ENCODE measurements around the gene ROBO3.

The ROBO3 gene

GRCh38 chr11:124838805-124839127 lies 26.5 kb upstream of the ROBO3 start:
- H3K4me3 ChIP-seq (ENCODE audit: low read length, poor library complexity, severe bottlenecking) = no peak overlapping the region
- no peaks in the 10 kb centered on the region for H3K79me2 ChIP-seq (ENCODE audit: insufficient read depth, low read length)
- no peaks in the 10 kb centered on the region for H4K20me1 ChIP-seq (ENCODE audit: insufficient read depth, low read length, poor library complexity, severe bottlenecking)
- H3K4me2 ChIP-seq (ENCODE audit: low read depth, low read length, poor library complexity, severe bottlenecking) = no peak overlapping the region
- H3K9ac ChIP-seq (ENCODE audit: low read depth, low read length, poor library complexity, severe bottlenecking) = no peak overlapping the region
- no peaks in the 10 kb centered on the region for H3F3A ChIP-seq (ENCODE audit: low read depth)
- TF ChIP-seq CTCF (conservative IDR thresholded peaks at IDR 0.05; ENCODE audit: low read length) = no peak
- H3K4me1 ChIP-seq (ENCODE audit: insufficient read depth, low read length, poor library complexity, severe bottlenecking) = no peaks in the 10 kb centered on the region
- H3K9me3 ChIP-seq (ENCODE audit: insufficient read depth, low read depth, low read length) = no peaks in the 10 kb centered on the region
- H3K9me2 ChIP-seq (replicated peaks; ENCODE audit: low read depth, low read length) = no peaks in the 10 kb centered on the region
- H3K27me3 ChIP-seq (ENCODE audit: insufficient read depth, low read length, poor library complexity, severe bottlenecking) = no peaks in the 10 kb centered on the region
- no peak overlapping the region for H2AFZ ChIP-seq (ENCODE audit: low read length)
- H3K36me3 ChIP-seq (ENCODE audit: insufficient read depth, low read length) = no peaks in the 10 kb centered on the region

- TF ChIP-seq CTCF (conservative IDR thresholded peaks at IDR 0.05; ENCODE audit: low read length) (no peak), EZH2phosphoT487 (IDR thresholded peaks at IDR 0.05; ENCODE audit: borderline replicate concordance) (no peak)
- H3K27me3 ChIP-seq (ENCODE audit: insufficient read depth, low read length, poor library complexity, severe bottlenecking) = no peaks in the 10 kb centered on the region
- H3K9me3 ChIP-seq (ENCODE audit: insufficient read depth, low read depth, low read length) = no peaks in the 10 kb centered on the region
- no peaks in the 10 kb centered on the region for H3F3A ChIP-seq (ENCODE audit: low read depth)
- no peak overlapping the region for H2AFZ ChIP-seq (ENCODE audit: low read length)
- H3K9ac ChIP-seq (ENCODE audit: low read depth, low read length, poor library complexity, severe bottlenecking) = no peak overlapping the region
- no peaks in the 10 kb centered on the region for H3K9me2 ChIP-seq (replicated peaks; ENCODE audit: low read depth, low read length)
- no peak overlapping the region for H3K4me3 ChIP-seq (ENCODE audit: low read length, poor library complexity, severe bottlenecking)
- H3K4me1 ChIP-seq (ENCODE audit: insufficient read depth, low read length, poor library complexity, severe bottlenecking) = no peaks in the 10 kb centered on the region
- H3K36me3 ChIP-seq (ENCODE audit: insufficient read depth, low read length) = no peaks in the 10 kb centered on the region
- no peaks in the 10 kb centered on the region for H4K20me1 ChIP-seq (ENCODE audit: insufficient read depth, low read length, poor library complexity, severe bottlenecking)
- no peak overlapping the region for H3K4me2 ChIP-seq (ENCODE audit: low read depth, low read length, poor library complexity, severe bottlenecking)
- H3K79me2 ChIP-seq (ENCODE audit: insufficient read depth, low read length) = no peaks in the 10 kb centered on the region
Observed at GRCh38 chr11:124839128-124839971, 25.9 kb upstream of the ROBO3 start.

- H3K4me3 ChIP-seq (ENCODE audit: low read length, poor library complexity, severe bottlenecking) = no peak overlapping the region
- H3K9me2 ChIP-seq (replicated peaks; ENCODE audit: low read depth, low read length) = no peaks in the 10 kb centered on the region
- H3K27me3 ChIP-seq (ENCODE audit: insufficient read depth, low read length, poor library complexity, severe bottlenecking) = no peaks in the 10 kb centered on the region
- no peaks in the 10 kb centered on the region for H3K36me3 ChIP-seq (ENCODE audit: insufficient read depth, low read length)
- H3F3A ChIP-seq (ENCODE audit: low read depth) = no peaks in the 10 kb centered on the region
- no peaks in the 10 kb centered on the region for H4K20me1 ChIP-seq (ENCODE audit: insufficient read depth, low read length, poor library complexity, severe bottlenecking)
- no peaks in the 10 kb centered on the region for H3K9me3 ChIP-seq (ENCODE audit: insufficient read depth, low read depth, low read length)
- H3K4me2 ChIP-seq (ENCODE audit: low read depth, low read length, poor library complexity, severe bottlenecking) = no peak overlapping the region
- TF ChIP-seq EZH2phosphoT487 (IDR thresholded peaks at IDR 0.05; ENCODE audit: borderline replicate concordance) (no peak), CTCF (conservative IDR thresholded peaks at IDR 0.05; ENCODE audit: low read length) (no peak)
- no peak overlapping the region for H2AFZ ChIP-seq (ENCODE audit: low read length)
- H3K79me2 ChIP-seq (ENCODE audit: insufficient read depth, low read length) = no peaks in the 10 kb centered on the region
- H3K9ac ChIP-seq (ENCODE audit: low read depth, low read length, poor library complexity, severe bottlenecking) = no peak overlapping the region
- no peaks in the 10 kb centered on the region for H3K4me1 ChIP-seq (ENCODE audit: insufficient read depth, low read length, poor library complexity, severe bottlenecking)
Observed at GRCh38 chr11:124839972-124840621, 25.1 kb upstream of the ROBO3 start.
